Activated CD8-positive, alpha-beta memory T cell treated with anti-CD3 and anti-CD28 coated beads, Interleukin-2, amount 50 U/mL, for 1 hour (primary cell): ENCODE measurements around the gene CTPS1.

Source experiments
- DNase-seq: peaks from one replicate; pipeline ENCODE4 v3.0.0-alpha.2; 2020; ENCODE audit errors: extremely low read depth

The CTPS1 gene

DNA sequence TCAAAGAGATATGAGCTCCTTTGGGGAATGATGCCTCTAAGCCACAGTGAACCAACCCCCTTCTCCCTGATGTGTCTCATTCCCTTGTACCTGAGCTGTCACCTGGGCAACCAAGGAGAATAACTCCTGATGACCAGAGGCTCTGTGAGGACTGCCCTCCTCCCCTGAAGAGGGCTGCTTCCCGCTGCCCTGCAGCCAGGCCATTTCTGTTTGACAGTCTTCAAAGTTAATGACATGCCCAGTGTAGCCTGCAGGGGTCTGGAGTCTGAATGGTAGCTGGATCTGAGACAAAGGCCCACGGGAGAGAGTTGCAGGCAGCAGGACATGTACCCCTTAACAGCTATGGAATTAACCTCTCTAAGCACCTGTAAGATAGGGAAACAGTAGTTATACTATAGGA lies 45.5 kb downstream of the CTPS1 start:
- no peak for DNase-seq

DNA sequence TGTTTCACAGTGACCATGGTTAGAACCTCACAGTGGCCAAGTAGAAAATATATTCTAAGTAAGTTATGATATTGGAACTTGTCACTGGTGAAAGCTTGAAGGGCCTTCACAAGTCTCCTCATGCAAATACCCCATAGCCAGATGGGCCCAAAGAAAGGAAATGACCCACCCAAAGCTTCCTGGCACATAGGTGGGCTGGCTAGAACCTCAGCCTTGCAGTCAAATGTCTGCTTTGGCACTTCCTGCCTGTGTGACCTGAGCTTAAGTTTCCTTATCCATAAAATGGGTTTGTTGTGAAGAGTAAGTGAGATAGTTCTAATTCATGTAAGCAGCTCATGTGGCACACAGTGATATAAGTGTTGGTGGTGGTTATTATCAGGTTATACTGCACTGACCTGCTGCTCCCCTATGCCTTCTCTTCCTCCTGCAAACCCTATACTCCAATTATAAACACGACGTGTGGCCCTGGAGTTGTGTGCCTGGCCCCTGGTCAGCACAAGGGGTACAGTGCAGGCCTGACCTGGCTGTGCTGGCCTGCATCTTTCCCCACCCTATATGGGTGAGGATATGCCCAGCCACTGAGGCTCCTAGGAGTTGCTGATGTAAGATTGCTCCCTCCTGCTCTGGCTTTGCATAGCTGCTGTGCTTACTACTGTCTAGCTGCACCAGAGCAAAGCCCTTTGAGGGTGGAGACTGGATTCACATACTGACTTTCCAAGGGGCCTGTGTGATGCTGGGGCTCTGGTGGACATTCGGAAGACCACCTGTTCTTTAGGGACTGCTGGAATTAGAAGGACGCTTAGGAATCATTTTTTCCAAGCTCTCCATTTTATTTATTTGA lies 46.7 kb downstream of the CTPS1 start:
- no peak for DNase-seq

DNA sequence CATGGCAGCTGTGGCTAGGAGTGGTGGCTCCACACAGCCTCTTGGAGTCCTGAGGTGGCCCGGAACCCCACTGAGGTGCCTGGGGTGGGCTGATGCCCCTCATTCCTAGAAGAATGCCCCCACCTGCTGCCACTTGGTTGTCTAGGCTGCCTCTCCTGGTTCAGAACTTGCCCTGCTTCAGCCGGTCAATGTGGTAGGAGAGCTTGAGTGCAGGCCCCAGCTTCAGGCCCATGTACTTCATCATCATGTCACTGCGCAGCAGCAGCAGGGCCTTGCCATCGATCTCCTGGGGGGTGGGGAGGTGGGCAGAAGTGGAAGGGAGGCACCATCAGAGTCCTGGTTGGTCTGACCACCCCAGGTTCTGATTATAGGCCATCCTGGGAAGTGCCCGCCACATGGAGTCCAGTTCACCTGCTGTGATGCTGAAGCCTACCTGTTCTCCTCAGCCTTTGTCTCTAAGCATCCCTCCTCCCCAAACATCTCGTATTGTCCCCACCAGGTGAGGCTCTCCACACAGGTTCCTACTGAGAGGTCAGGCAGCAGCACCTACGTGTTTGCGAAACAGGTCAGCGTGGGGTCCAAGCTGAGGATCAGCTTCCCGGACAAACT lies 48.6 kb downstream of the CTPS1 start:
- no peak for DNase-seq

DNA sequence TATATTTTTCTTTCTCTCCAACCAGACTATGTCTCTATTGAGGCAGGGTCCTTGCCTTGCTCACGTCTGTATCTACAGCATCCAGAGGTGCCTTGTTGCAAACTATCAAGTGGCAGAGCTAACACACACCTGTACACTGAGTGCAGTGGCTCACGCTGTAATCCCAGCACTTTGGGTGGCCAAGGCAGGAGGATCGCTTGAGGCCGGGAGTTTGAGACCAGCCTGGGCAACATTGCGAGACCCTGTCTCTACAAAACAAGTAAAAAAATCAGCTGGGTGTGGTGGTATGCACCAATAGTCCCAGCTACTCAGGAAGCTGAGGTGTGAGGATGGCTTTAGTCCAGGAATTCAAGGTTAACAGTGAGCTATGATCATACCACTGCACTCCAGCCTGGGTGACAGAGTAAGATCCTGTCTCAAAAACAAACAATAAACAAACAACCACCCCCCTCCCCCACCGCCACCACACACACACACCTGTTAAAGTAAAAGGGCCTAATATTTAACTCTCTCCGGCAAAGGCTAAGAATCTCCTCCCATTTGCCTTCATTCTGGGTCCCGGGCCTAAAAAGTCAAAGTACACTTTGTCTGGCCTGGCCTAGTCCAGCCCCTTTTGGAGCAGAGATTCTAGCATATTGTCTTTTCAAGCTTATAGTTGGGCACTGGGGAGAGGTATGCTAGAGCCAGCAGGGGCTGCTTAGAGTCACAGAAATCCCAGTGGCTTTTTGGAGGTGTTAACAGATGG lies 51.5 kb downstream of the CTPS1 start:
- DNase-seq = no peak

DNA sequence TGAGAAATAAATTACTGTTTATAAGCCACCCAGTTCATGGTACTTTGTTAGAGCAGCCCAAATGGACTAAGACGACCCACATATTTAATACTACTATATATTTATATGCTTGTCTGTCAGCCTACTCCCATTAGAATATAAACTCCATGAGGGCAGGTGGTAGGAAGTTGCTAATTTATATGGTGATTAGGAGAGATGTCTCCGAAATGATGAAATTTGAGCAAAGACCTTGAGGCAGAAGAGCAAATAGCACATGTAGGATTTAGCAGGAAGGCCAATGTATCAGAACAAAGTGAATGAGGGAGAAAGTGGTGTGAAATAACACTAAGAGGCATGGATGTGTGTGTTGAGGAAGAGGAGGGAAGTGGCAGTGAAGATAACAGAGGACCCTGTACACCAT lies 52.7 kb downstream of the CTPS1 start:
- no peak for DNase-seq

DNA sequence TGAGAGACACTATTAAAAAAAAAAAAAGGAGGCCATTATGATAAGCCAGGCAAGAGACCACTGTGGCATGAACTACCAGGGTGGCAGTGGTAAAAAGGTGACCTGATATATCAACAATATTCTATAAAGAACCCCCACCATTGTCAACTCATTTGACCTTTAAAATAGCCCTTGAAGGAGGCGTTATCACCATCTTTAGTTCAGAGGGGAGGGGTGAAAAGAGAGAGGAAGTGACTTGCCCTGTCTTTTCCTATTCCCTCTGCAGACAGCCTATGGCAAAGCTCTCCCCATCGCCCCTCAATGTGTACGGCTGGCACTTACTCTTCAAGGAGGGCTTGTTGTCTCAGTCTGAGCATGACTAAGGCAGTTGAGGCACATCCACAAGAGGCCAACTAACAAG lies 53.8 kb downstream of the CTPS1 start:
- DNase-seq = no peak

DNA sequence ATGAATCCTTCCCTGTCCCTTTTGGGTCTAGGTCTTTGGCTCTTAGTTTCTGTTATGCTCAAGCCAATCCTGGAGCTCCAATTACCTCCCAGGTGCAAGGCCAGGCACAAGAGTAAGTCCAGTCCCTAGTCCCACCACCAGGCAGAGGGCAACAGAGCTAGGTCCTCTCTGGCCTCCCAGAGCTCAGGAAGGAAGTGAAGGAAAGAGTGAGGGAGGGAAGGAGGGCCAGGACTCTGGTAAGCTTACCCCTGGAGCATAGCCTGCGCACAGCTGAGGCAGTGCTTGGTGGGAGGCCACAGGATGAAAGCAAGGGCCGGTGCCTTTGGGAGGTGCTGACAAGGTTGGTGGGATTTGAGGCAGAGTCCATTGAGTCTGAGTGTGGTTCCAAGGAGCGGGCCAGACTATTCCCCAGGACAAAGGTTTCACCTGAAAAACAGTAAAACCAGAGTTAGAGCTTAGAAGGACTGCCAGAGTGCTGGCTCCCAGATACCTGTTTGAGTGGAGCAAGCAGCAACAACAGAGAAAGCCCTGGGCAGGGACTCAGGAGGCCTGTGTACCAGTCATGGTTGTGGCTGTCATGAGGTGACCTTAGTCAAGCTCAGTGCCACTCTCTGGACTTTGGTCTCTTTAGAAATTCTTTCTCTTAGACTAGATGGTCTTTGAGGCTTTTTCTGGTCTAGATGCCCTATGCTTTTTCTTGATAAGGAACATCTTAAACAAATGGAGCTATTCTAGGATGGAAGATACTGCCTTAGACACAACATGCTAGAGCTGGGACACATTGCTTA lies 57.8 kb downstream of the CTPS1 start:
- no peak for DNase-seq

DNA sequence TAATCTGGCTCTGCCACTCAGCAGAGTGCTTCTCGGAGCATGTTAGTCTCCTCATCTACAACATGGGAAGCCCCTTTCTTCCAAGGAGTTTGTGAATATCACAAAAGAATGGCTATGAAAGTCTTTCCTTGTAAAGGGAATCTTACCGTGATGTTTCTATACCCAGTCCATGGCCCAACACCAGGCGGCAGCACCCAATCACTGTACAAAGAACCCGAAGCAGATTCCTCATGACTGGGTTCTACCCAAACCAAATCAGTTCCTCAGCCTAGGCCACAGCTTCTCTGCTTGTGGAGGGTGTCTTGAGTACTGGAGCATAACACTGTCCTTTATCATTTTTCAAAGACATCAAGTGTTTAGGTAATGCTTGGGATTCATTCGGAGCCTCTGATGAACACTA lies 58.6 kb downstream of the CTPS1 start:
- DNase-seq = no peak

DNA sequence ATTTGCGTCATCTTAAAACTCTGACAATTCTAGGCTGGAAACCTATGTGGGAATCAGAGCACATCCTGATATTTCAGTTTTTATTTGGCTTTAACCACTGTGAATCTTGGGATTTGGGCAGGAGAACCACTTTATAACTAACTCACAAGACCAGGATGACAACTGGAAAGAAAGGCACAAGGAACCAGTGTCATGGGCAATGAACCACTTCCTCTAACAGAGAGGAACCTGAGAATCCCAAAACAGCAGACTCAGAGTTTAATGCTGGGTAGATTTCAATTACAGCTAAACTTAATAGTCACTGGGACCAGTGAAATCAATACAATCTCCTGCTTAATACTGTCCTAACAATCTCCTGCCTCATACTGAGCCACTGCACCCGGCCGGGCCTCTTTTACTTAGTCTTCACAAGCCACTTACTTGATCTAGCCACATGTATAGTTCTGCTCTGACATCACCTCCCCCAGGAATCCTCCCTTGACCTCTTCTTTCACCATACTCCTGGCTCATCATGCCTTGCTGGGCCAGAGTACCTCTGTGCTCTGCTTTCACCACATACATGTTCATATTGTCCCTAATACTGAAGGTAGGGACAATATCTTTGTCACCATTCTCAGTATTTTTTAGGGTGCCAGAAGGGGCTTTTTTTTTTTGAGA lies 62.2 kb downstream of the CTPS1 start:
- DNase-seq = no peak

DNA sequence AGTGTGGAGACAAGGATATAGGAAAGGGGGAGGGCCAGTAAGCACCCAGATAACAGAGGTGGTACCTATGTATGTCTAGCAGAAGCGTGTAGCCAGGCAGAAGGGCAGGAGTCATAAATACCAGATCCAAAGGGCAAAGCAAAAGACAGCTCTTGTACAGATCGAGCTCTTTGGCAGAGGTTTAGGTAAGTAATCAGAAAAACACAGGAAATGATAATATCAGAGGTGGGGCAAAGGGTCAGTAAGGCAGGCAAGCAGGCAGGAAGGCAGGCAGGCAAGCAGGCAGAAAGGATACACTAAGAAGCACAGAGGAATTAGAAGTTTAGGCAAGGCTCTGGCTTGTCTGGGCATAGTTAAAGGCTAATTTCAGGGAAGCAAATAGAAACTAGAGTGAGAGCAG lies 64.7 kb downstream of the CTPS1 start:
- DNase-seq = no peak

DNA sequence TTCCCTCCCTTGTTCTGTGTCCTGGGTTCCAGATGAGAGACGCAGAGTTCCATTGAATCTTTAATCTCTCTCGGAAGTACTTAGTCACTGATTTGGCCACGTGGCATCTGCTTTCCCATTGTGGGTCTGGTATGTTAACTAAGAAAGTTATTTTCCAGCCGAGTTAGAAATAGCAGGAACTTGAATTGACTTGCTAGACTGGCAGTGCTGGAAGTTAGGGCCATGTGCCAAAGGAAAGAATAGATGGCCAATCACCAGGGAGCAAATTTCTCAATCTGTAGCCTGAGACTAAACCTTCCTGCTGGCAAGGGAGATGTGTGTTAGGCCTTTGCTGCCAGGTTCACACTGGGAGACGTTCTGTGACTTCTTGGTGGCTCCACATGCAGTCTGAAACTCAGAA lies 66.2 kb downstream of the CTPS1 start:
- DNase-seq = no peak

DNA sequence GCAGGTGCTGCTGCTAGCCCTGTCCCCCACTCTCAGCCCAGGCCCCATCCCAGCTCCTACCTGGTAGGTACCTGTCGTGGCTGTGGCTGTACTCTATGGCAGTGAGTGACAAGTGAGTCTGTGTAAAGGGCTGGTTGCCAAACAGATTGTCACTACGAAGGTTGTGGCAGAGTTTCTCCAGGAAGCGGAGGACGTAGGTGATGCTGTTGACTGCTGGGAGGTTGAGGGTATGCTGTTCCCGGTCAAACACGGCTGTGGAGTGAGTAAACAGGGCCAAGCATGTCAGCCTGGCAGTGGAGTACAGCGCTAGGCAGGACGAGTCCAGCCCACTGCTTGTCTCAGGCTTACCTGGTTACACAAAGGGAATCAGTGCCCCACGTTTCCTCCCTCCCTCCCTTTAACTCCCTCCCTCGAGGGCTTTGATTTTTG lies 66.9 kb downstream of the CTPS1 start:
- no peak for DNase-seq

DNA sequence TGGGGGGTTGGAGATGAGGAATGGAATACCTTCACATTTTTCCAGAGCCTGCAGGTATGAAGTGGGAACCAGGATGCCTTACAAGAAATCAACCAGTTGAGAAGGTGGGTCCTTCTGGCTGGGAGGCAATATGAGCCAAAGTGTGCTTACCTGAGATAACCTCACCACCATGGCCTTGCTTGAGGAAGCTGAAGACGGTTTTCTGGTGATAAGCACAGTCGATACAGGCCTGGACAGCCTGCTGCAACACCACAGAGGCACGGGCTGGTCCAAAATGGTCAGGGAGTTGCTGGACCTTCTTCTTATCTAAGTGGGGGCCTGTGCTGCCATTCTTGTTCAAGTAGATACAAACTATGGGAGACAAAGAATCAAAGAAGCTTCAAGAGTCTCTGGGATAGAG lies 69.0 kb downstream of the CTPS1 start:
- no peak for DNase-seq

DNA sequence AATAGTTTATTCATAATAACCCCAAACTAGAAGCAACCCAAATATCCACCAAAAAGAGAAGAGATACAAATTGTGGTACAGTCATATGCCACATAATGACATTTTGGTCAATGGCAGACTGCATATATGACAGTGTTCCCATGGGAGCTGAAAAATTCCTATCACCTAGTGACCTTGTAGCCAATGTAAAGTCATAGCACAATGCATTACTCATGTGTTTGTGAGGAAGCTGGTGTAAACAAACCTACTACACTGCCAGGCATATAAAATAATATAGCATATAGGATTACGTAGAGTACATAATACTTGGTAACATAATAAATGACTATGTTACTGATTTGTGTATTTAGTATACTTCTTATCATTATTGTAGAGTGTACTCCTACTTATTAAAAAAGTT lies 71.5 kb downstream of the CTPS1 start:
- DNase-seq = no peak

DNA sequence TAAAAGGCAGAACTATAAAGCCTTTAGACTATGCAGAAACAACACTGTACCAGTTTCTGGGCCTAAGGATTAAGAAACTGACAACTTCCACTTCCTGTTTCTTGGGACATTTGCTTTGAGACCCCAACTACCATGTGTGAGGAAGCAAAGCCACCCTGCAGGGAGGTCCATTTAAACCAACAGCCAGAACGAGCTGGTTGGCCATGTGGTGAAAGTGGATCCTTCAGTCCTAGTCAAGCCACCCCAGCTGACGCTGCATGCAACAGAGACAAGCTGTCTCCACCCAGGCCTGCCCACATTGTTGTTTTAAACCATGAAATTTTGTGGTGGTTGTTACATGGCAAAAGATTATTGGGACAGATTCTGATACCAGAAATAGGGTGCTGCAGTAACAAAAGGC lies 73.8 kb downstream of the CTPS1 start:
- DNase-seq = no peak

DNA sequence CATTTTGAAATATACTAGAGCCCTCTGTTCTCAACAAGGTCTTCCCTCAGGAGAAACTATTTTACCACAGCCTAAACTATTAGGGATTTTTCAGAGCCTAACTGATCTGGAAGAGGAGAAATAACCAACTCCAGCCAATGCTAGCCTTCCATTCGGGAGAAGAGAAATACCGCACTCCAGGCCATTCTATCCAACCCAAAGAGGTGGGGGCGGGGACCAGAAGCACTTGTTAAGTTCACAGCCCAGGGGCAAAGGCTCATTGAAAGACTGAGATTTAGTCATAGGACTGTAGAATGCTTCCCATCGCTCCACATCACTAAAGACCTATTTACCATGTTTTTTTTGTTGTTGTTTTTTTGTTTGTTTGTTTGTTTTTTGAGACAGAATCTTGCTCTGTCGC lies 77.4 kb downstream of the CTPS1 start:
- DNase-seq = no peak
